Measurements from ENCODE around the gene OR10R2. TPM values are rescaled to one million over a fixed set of nuclear protein-coding genes. Genes with fewer than 3 reads are reported as not detected.

The OR10R2 gene
- total RNA-seq, 3 donors from 2014 or later: not detected

GRCh38 chr1:158520955-158521665, 49.1 kb downstream of the OR10R2 start:
- Histone ChIP-seq H3K4me1 (no peaks in the 10 kb centered on the region), H3K36me3 (no peaks in the 10 kb centered on the region), H3K27ac (no peak overlapping the region), H3K4me3 (no peak overlapping the region), H3K9me3 (peaks cover 0 to 8% of the 10 kb centered on the region in 2 donors), H3K27me3 (no peaks in the 10 kb centered on the region)
- no peak for DNase-seq (ENCODE audit: low spot score in 2 of 2)
- TF ChIP-seq POLR2A (IDR thresholded peaks at IDR 0.05) (no peak), CTCF (IDR thresholded peaks at IDR 0.05) (no peak), POLR2AphosphoS5 (IDR thresholded peaks at IDR 0.05) (no peak)
- intact Hi-C loops (cut with DNase I; ENCODE audit: low total_unique reads): no loop called here

- no peak for DNase-seq (ENCODE audit: low spot score in 2 of 2)
- H3K27me3 ChIP-seq: no peaks in the 10 kb centered on the region
- intact Hi-C loops (cut with DNase I; ENCODE audit: low total_unique reads): no loop called here
- H3K4me3 ChIP-seq: no peak overlapping the region
- TF ChIP-seq CTCF (IDR thresholded peaks at IDR 0.05) (no peak), POLR2AphosphoS5 (IDR thresholded peaks at IDR 0.05) (no peak), POLR2A (IDR thresholded peaks at IDR 0.05) (no peak)
- H3K4me1 ChIP-seq: no peaks in the 10 kb centered on the region
- peaks cover 0 to 8% of the 10 kb centered on the region in 2 donors for H3K9me3 ChIP-seq
- H3K27ac ChIP-seq: no peak overlapping the region
- no peaks in the 10 kb centered on the region for H3K36me3 ChIP-seq
These were observed 49.6 kb downstream of the OR10R2 start for GRCh38 chr1:158521666-158522058.

GRCh38 chr1:158527190-158527815, 55.3 kb downstream of the OR10R2 start:
- no peak for TF ChIP-seq POLR2A (IDR thresholded peaks at IDR 0.05)
- no peak for TF ChIP-seq POLR2AphosphoS5 (IDR thresholded peaks at IDR 0.05)
- no peak for TF ChIP-seq CTCF (IDR thresholded peaks at IDR 0.05)
- H3K36me3 ChIP-seq: no peaks in the 10 kb centered on the region
- no peak for DNase-seq (ENCODE audit: low spot score in 2 of 2)
- H3K9me3 ChIP-seq: no peaks in the 10 kb centered on the region
- no peaks in the 10 kb centered on the region for H3K27me3 ChIP-seq
- no peaks in the 10 kb centered on the region for H3K4me1 ChIP-seq
- H3K27ac ChIP-seq: no peak overlapping the region
- no peak overlapping the region for H3K4me3 ChIP-seq
- intact Hi-C loops (cut with DNase I; ENCODE audit: low total_unique reads): no loop called here

Other genes with a start within 250 kb of the OR10R2 start
- not detected for gene CD1A, start 217.8 kb upstream of the OR10R2 start, total RNA-seq
- 1 to 10 TPM in 2 of 3 donors, under 1 TPM in 1; 0.66 to 2.5 (median 2.1) TPM for gene CD1C, start 182.3 kb upstream of the OR10R2 start, total RNA-seq
- not detected for gene CD1B, start 140.7 kb upstream of the OR10R2 start, total RNA-seq
- 1 to 10 TPM in 1 of 3 donors, under 1 TPM in 1, not detected in 1; 0.64 to 1.2 TPM for gene CD1E, start 118.3 kb upstream of the OR10R2 start, total RNA-seq
- gene OR10T2, start 72.8 kb upstream of the OR10R2 start, total RNA-seq: not detected
- not detected for gene OR10K2, start 46.0 kb upstream of the OR10R2 start, total RNA-seq
- gene OR10K1, start 10.4 kb upstream of the OR10R2 start, total RNA-seq: not detected
- gene OR6Y1, start 82.2 kb downstream of the OR10R2 start, total RNA-seq: not detected
- gene OR6P1, start 98.4 kb downstream of the OR10R2 start, total RNA-seq: not detected
- gene OR10X1, start 107.7 kb downstream of the OR10R2 start, total RNA-seq: not detected
- gene OR10Z1, start 133.0 kb downstream of the OR10R2 start, total RNA-seq: not detected
- gene SPTA1, start 214.5 kb downstream of the OR10R2 start, total RNA-seq: under 1 TPM; under 0.01 to 0.33 (median 0.15) TPM
- gene OR6K2, start 228.4 kb downstream of the OR10R2 start, total RNA-seq: not detected
- gene OR6K3, start 248.5 kb downstream of the OR10R2 start, total RNA-seq: not detected